ENCODE data around the gene CCDC188.

GRCh38 chr22:20107951-20108756 lies 42.7 kb downstream of the CCDC188 start:
- TF ChIP-seq, protein P1, sequence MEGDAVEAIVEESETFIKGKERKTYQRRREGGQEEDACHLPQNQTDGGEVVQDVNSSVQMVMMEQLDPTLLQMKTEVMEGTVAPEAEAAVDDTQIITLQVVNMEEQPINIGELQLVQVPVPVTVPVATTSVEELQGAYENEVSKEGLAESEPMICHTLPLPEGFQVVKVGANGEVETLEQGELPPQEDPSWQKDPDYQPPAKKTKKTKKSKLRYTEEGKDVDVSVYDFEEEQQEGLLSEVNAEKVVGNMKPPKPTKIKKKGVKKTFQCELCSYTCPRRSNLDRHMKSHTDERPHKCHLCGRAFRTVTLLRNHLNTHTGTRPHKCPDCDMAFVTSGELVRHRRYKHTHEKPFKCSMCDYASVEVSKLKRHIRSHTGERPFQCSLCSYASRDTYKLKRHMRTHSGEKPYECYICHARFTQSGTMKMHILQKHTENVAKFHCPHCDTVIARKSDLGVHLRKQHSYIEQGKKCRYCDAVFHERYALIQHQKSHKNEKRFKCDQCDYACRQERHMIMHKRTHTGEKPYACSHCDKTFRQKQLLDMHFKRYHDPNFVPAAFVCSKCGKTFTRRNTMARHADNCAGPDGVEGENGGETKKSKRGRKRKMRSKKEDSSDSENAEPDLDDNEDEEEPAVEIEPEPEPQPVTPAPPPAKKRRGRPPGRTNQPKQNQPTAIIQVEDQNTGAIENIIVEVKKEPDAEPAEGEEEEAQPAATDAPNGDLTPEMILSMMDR (conservative IDR thresholded peaks at IDR 0.05) = no peak
- TF ChIP-seq EZH2 (IDR thresholded peaks at IDR 0.05; ENCODE audit: low read depth) = no peak
